ENCODE data around the gene SNAI3. TPM values are rescaled to one million over a fixed set of nuclear protein-coding genes. Genes with fewer than 3 reads are reported as not detected.

Gene SNAI3
- total and polyA plus RNA-seq, 2 donors (not counting 1 experiment from before 2014, with no cell fraction given): 6.5 to 8.8 TPM

- Histone ChIP-seq H3K79me2 (ENCODE audit: control insufficient read depth, insufficient read depth, low read length) (peaks cover 63% of the 10 kb centered on the region), H3K27me3 (replicated peaks in 1 of 4; ENCODE audit: control extremely low read depth in 1 of 4, control insufficient read depth in 3 of 4, insufficient read depth in 4 of 4, low read length in 3 of 4) (no peaks in the 10 kb centered on the region), H3K9me3 (ENCODE audit: control extremely low read depth in 1 of 3, control insufficient read depth in 2 of 3, insufficient read depth in 1 of 3, low read length in 2 of 3) (no peaks in the 10 kb centered on the region), H3K27ac (ENCODE audit: low read length in 2 of 2) (peak within 1 kb of the TSS; percentile 84 to 91), H2AFZ (ENCODE audit: insufficient read depth, low read depth, low read length, poor library complexity, severe bottlenecking) (peak within 1 kb of the TSS; percentile 94), H3K9ac (ENCODE audit: low read length) (peak within 1 kb of the TSS; percentile 92), H3K4me1 (ENCODE audit: control insufficient read depth in 2 of 2, insufficient read depth in 2 of 2, low read length in 2 of 2) (peaks cover 48 to 53% of the 10 kb centered on the region in 2 donors), H4K20me1 (ENCODE audit: control insufficient read depth, insufficient read depth, low read length, poor library complexity, severe bottlenecking) (peaks cover 8% of the 10 kb centered on the region), H3K4me2 (replicated peaks; ENCODE audit: low read depth, low read length, poor library complexity, severe bottlenecking) (peak within 1 kb of the TSS; percentile 98), H3K4me3 (ENCODE audit: control extremely low read depth in 1 of 5, extremely low read depth in 1 of 5, insufficient read depth in 1 of 5, low read depth in 2 of 5, low read length in 4 of 5) (peak within 1 kb of the TSS; percentile 71 to 95 (median 80)), H3K36me3 (replicated peaks in 1 of 2; ENCODE audit: control extremely low read depth in 1 of 2, control insufficient read depth in 1 of 2, extremely low read depth in 1 of 2, insufficient read depth in 2 of 2, low read length in 1 of 2) (peaks cover 0 to 5% of the 10 kb centered on the region in 2 experiments)
- peak within 1 kb of the TSS; percentile 92 for H3K27ac Mint-ChIP-seq
- DNase-seq (peak; percentile 95), ATAC-seq (ENCODE audit: low read depth) (peak; percentile 70)
- under 1% methylated on average over 86 of the region's 86 CpGs for WGBS (ENCODE audit: insufficient coverage)
- POLR2A ChIA-PET: interaction anchor here (1.6 kb wide), 1 partner anchor 57 kb away, joined by 6 read pairs; no protein-coding TSS in a partner anchor
- H3K27me3 Mint-ChIP-seq: no peaks in the 10 kb centered on the region
- intact Hi-C loops (cut with micrococcal nuclease): loop anchor here (1.0 kb wide), 4 partner anchors 20 to 55 kb away; partner anchors contain the start of genes CYBA, MVD and SNAI3
- H3K4me1 Mint-ChIP-seq: peaks cover 48% of the 10 kb centered on the region
- CTCF ChIA-PET: interaction anchor here (1.5 to 2.6 kb wide), 3 partner anchors 19 to 461 kb away, joined by 5 to 8 read pairs (median 6); no protein-coding TSS in a partner anchor
- TF ChIP-seq, protein P1, sequence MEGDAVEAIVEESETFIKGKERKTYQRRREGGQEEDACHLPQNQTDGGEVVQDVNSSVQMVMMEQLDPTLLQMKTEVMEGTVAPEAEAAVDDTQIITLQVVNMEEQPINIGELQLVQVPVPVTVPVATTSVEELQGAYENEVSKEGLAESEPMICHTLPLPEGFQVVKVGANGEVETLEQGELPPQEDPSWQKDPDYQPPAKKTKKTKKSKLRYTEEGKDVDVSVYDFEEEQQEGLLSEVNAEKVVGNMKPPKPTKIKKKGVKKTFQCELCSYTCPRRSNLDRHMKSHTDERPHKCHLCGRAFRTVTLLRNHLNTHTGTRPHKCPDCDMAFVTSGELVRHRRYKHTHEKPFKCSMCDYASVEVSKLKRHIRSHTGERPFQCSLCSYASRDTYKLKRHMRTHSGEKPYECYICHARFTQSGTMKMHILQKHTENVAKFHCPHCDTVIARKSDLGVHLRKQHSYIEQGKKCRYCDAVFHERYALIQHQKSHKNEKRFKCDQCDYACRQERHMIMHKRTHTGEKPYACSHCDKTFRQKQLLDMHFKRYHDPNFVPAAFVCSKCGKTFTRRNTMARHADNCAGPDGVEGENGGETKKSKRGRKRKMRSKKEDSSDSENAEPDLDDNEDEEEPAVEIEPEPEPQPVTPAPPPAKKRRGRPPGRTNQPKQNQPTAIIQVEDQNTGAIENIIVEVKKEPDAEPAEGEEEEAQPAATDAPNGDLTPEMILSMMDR (IDR thresholded peaks at IDR 0.05): no peak
- no peak for TF ChIP-seq EZH2 (IDR thresholded peaks at IDR 0.05; ENCODE audit: borderline replicate concordance, insufficient read depth, low read depth, low read length, poor library complexity, severe bottlenecking)
- H3K4me3 Mint-ChIP-seq: peak within 1 kb of the TSS; percentile 85
- no peaks in the 10 kb centered on the region for H3K9me3 Mint-ChIP-seq (ENCODE audit: insufficient read depth)
Measured at GRCh38 chr16:88706229-88706964, 20.1 kb upstream of the SNAI3 start, which contains the start of the genes CTU2 and RNF166. Gene CTU2, plus strand, starts transcription at chr16:88706503. Its CDS starts 28 bp downstream, at chr16:88706531. Gene RNF166, minus strand, starts transcription at chr16:88706408. Its CDS starts 83 bp downstream, at chr16:88706325.

Measured in B cell (primary cell).